Activated T-helper 1 cell treated with anti-CD3 and anti-CD28 coated beads, Interleukin-2, amount 50 U/mL, for 16 hours (primary cell): Measurements from ENCODE around the gene SCN3B.

Experiments
- DNase-seq, 2 donors: peaks; one replicate each; pipeline ENCODE4 v3.0.0-alpha.2; 2020; ENCODE audit warnings: low read depth in 1 of 2, low spot score in 1 of 2

Gene SCN3B

DNA sequence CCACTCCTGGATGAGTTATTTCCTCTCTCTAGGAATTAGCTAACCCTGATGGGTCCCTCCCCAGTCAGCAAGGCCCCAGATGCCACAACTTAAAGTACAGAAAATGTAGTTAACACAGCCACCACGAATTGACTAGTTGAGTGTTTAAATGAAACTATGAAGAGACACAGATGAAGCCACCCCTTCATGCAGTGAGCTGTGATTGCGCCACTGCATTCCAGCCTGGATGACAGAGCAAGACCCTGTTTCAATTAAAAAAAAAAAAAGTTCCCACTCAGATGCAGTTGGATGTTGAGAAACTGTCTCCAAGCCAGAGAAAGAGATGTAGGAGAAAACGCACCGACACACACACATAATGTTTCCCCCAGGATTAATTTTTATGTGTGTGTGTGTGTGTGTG, 53.3 kb downstream of the SCN3B start:
- no peak for DNase-seq

GRCh38 chr11:123597859-123598258, 56.6 kb downstream of the SCN3B start:
- no peak for DNase-seq

DNA sequence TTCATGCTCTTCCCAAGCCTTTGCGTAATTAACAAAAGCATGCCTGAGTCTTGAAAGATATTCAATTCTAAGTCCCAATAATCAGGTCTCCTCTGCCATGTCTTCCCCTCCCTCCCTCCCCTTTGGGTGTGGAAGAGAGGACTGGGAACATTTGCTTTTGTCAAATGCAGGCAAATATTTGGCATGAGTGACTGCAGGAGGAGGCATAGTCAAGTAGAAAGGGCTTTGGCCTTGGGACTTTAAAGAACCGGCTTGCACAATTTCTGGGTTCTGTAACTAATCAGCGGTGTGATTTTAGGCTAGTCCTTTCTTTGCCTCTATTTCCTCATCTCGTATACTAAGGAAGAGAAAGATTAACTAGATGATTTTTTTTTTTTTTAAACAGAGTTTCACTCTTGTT, 59.5 kb downstream of the SCN3B start:
- no peak for DNase-seq

DNA sequence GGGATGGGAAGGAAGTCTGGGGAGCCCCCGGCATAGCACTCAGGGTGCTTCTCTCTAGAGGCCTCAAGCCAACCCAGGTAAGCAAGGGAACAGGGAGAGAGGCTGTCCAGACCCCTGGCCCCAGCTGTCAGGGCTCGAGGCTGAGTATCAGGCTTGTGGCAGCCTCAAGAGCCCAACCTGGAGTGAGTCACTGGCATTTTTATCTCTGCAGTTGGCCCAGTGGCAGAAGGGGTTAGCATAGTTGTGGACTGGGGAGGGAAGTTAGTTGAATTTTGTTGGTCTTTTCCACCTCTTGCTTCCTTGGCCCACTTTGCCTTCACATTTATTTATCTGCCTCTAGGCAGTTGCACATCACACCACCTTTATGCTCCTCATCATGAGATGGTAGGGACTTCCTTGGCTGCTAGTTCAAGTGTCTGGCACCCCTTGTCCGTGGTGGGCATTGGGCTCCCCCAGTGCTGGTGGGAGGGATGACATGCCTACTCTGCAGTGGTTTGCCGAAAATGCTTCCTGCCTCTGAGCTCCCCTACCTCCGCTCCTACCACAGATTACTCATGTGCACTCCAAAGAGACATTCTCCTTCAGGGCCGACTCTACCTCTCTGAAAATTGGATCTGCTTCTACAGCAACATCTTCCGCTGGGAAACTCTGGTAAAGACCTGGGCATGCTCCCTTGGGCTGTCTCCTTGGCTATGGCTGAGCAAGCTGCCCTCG, 60.1 kb downstream of the SCN3B start:
- no peak for DNase-seq

DNA sequence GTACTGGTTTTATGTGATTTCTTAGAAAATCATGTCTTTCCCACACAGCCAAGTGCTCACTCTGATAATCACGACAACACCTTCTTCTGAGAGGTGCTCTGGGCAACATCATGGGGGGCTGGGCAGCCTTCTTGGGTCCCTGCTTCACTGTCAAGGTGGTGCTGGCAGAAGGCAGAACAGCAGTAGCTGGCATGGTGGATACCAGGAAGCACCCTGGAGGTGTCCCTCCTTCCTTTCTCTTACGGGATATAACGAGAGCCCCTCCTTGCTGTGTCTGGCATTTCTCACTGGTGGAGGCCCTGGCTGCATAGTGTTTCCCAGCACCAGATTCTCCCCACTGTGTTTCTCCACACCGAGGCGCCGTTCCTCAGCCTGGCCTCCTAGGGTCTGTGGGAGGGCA, 60.9 kb downstream of the SCN3B start:
- DNase-seq, result no peak

DNA sequence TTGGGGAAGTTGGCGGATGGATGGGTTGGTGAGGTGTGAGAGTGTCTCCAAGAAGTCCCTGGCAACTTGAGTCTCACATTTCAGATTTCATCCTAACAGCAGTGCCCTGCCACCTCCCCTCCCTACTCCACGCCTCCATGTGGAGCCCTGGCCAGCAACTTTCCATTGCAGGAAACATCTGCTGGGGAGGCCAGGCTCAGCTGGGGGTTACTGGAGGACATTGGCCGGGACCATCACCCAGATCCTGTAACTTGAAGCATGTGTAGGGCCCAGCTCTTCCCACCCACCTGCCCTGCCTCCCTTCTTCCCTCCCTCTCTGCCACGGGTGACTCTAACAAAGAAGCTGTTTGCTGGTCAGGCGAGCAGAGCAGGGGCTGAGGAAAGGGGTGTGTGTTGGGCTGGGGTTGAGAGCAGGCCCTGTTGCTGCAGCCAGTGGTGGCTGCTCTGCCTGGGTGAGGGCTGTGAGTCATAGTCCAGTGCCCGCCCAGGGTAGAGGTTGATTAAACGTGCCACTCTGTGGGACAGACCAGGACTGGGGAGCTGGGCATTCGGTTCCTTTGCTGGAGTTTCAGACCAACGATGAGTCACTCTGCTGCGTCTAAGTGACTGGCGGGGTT, 64.0 kb downstream of the SCN3B start:
- no peak for DNase-seq

- no peak for DNase-seq
These were observed 65.6 kb downstream of the SCN3B start for GRCh38 chr11:123588864-123589262.

- no peak for DNase-seq
These were observed 66.1 kb downstream of the SCN3B start for GRCh38 chr11:123588117-123588863.

DNA sequence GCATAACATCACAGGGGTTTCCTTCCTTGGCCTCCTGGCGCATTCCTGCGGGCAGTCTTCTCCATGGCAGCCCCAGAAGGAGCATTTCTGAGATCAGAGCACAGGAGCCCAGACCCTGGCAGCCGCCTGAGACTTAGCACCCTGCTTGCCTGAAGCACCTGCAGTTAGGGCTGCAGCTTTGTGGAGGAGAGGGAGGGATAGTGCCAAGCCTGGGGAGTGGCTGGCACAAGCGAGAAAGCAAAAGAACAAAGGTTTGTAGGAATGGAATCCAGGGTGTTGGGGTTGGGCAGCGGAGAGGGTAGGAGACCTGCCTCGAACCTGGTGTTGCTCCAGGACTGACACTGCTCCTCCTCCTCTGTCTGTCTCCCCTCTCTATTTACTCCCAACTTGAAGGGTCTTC, 66.9 kb downstream of the SCN3B start:
- DNase-seq, result no peak

GRCh38 chr11:123587044-123587443, 67.4 kb downstream of the SCN3B start:
- DNase-seq, result no peak

DNA sequence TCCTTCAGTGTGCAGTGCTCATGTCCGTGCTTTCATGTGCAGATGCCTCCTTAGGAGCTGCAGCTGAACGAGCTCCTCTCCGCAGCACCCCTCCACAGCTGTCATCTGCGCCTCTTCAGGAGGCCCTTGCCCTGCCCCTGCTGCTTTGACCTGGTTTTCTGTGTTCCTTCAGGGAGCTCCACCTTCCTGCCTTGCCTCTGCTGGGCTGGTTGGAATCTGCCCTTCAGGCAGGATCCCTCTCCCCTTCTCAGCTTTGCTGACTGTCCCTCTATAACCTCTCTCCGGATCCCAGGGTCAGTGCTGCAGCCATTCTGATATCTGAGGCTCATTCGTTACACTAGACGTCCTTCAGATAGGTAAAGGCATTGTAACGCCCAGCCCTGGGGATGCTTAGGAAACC, 67.9 kb downstream of the SCN3B start:
- DNase-seq, result no peak

DNA sequence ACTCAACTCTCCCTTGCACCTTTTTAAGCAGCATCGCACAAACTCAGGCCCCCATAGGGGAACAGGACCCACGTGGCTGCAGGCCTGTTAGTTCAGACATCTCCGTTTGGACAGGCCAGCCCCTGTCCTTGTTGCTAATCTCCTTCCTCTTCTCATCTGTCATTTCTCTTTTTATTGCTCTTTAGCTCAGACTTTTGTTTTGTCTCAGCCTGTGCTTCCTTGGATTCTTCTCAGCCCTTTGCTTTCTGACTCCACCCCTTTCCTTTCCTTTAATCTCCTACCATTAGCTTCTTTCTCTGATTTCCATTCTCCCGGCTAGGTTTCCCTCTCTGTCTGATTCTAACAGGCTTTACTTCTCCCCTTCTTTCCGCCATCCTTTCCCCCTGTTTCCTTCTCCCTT, 68.7 kb downstream of the SCN3B start:
- DNase-seq, result no peak

GRCh38 chr11:123585206-123585605, 69.2 kb downstream of the SCN3B start:
- no peak for DNase-seq

- no peak for DNase-seq
These were observed 69.7 kb downstream of the SCN3B start for GRCh38 chr11:123584737-123585136.

DNA sequence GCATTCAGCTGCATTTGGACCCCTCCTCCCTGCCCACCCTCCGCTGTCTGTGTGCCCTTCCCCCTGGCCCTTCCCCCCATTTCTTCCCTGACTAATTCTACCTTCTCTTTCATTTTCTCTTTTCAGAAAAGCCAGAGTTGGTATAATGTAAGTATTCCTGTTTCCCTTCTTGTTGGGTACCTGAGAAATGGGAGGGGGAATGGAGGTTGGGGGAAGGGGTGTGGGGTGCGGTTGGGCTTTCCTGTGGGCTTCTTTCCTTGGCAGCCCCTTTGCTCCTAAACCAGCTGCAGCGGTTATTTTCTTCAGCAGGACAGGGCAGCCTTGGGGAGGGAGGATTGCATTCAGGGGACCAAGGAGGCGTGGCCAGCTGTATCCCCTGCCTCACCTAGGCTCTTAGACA, 70.2 kb downstream of the SCN3B start:
- no peak for DNase-seq

GRCh38 chr11:123582992-123583504, 71.4 kb downstream of the SCN3B start:
- DNase-seq, result no peak

GRCh38 chr11:123581651-123582399, 72.6 kb downstream of the SCN3B start:
- DNase-seq, result no peak

GRCh38 chr11:123580557-123581275, 73.7 kb downstream of the SCN3B start:
- DNase-seq, result peak; percentile 38 to 50

DNA sequence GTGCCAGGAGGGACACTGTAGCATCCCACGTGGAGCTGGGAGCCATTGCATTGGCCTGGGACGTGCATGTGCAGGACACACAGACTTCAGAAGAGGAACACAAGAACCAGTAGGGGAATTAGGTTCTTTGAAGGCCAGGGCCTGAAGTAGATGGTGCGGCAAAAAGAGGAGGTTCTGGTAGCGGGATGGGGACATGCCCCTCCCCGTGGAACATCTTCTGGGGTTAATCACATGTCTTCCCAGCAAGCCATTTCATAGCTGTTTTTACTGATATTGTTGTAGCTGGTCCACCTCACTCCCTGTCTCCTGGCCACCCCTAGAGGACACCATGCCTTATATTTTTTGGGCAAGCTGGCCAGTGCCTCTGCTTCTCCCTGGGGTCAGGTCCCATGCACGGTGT, 74.3 kb downstream of the SCN3B start:
- DNase-seq, result no peak

DNA sequence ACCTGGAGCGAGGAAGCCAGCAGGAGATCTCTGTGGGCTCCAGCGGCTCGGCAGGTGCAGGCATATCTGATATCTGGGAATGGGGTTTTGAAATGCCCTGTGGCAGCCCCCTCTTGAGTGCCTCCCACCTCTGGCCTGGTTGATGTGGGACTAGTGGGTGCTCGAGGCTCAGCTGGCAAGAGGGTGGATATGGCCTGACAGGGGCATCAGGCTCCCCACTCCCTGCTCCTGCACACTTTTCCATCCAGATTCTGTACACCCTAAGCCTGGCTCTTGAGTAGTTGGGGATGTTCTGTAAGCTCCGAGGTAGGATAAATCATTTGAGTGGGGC, 75.0 kb downstream of the SCN3B start:
- no peak for DNase-seq
